GM23338 (cell line): ENCODE measurements around the gene S100P. TPM values are rescaled to one million over a fixed set of nuclear protein-coding genes. Genes with fewer than 3 reads are reported as not detected.

Experiments
- ATAC-seq: fragments of 200-7000 bp; cut with Tn5 transposase; 3 replicates; pipeline ENCODE4 v1.9.1; 2020
- DNase-seq: peaks from one replicate; pipeline ENCODE4 v3.0.0-alpha.2; 2015; ENCODE audit warnings: low spot score
- H2AFZ ChIP-seq: fragments of 200-600 bp; sonication (generic); 2 replicates; pipeline ENCODE4 v1.8.0; 2016; ENCODE audit warnings: antibody characterized with exemption, mild to moderate bottlenecking, moderate library complexity
- H3F3A ChIP-seq: fragments of 200-600 bp; sonication (generic); replicated peaks from 2 replicates; pipeline ENCODE4 v1.8.0; 2017; ENCODE audit warnings: antibody characterized with exemption, mixed run types, low read depth
- H3K27ac ChIP-seq: fragments of 200-600 bp; sonication (generic); 2 replicates; pipeline ENCODE4 v1.6.1; 2016; ENCODE audit warnings: low read depth
- H3K27me3 ChIP-seq: fragments of 200-600 bp; sonication (generic); 2 replicates; pipeline ENCODE4 v1.8.0; 2016; ENCODE audit warnings: mild to moderate bottlenecking, mixed run types, moderate library complexity; ENCODE audit not compliant: insufficient read depth
- H3K36me3 ChIP-seq: fragments of 200-600 bp; sonication (generic); 2 replicates; pipeline ENCODE4 v1.8.0; 2016; ENCODE audit warnings: mild to moderate bottlenecking; ENCODE audit not compliant: insufficient read depth
- H3K4me1 ChIP-seq: fragments of 200-600 bp; sonication (generic); 2 replicates; pipeline ENCODE4 v1.8.0; 2016; ENCODE audit warnings: mild to moderate bottlenecking, moderate library complexity; ENCODE audit not compliant: insufficient read depth
- H3K4me2 ChIP-seq: fragments of 200-600 bp; sonication (generic); 2 replicates; pipeline ENCODE4 v1.7.1; 2017; ENCODE audit warnings: mixed run types
- H3K4me3 ChIP-seq: fragments of 200-600 bp; sonication (generic); 2 replicates; pipeline ENCODE4 v1.6.1; 2016; ENCODE audit warnings: mixed run types
- H3K79me2 ChIP-seq: fragments of 200-600 bp; sonication (generic); replicated peaks from 2 replicates; pipeline ENCODE4 v1.8.0; 2017; ENCODE audit warnings: mild to moderate bottlenecking; ENCODE audit not compliant: insufficient read depth
- H3K9me2 ChIP-seq: fragments of 200-600 bp; sonication (generic); 2 replicates; pipeline ENCODE4 v1.8.0; 2017; ENCODE audit not compliant: insufficient read depth
- H4K20me1 ChIP-seq: fragments of 200-600 bp; sonication (generic); replicated peaks from 2 replicates; pipeline ENCODE4 v1.8.0; 2017; ENCODE audit warnings: mild to moderate bottlenecking; ENCODE audit not compliant: insufficient read depth
- H3K27ac Mint-ChIP-seq: 2 replicates; pipeline ENCODE4 v1.8.0; 2020; ENCODE audit warnings: inconsistent platforms, mild to moderate bottlenecking, moderate library complexity, mixed read lengths
- H3K27me3 Mint-ChIP-seq: 3 replicates; pipeline ENCODE4 v1.8.0; 2022; ENCODE audit warnings: low read depth, mild to moderate bottlenecking, moderate library complexity, mixed read lengths, inconsistent platforms; ENCODE audit not compliant: insufficient read depth, poor library complexity
- H3K36me3 Mint-ChIP-seq: 3 replicates; pipeline ENCODE4 v1.8.0; 2021; ENCODE audit warnings: low read depth, mild to moderate bottlenecking, inconsistent platforms, moderate library complexity, mixed read lengths
- H3K4me1 Mint-ChIP-seq: 3 replicates; pipeline ENCODE4 v1.8.0; 2020; ENCODE audit warnings: mild to moderate bottlenecking, inconsistent platforms, mixed read lengths
- H3K4me3 Mint-ChIP-seq: 3 replicates; pipeline ENCODE4 v1.8.0; 2021; ENCODE audit warnings: moderate library complexity, mild to moderate bottlenecking, inconsistent platforms, mixed read lengths
- H3K9me3 Mint-ChIP-seq: 3 replicates; pipeline ENCODE4 v1.8.0; 2020; ENCODE audit warnings: moderate library complexity, mild to moderate bottlenecking, inconsistent platforms, mixed read lengths
- ETS1 ChIP-seq: IDR thresholded peaks from 2 replicates; pipeline ENCODE4 v1.6.1; 2016; ENCODE audit warnings: antibody characterized with exemption
- EZH2 ChIP-seq: fragments of 200-600 bp; sonication (generic); IDR thresholded peaks from one replicate; pipeline ENCODE4 v1.8.0; 2017; ENCODE audit warnings: antibody characterized with exemption, mild to moderate bottlenecking, low read depth; ENCODE audit not compliant: unreplicated experiment
- JUNB ChIP-seq: IDR thresholded peaks from one replicate; pipeline ENCODE4 v1.6.1; 2016; ENCODE audit warnings: antibody characterized with exemption; ENCODE audit not compliant: unreplicated experiment
- NANOG ChIP-seq: IDR thresholded peaks from 2 replicates; pipeline ENCODE4 v1.6.1; 2016; ENCODE audit warnings: antibody characterized with exemption, borderline replicate concordance
- POLR2AphosphoS5 ChIP-seq: IDR thresholded peaks from 2 replicates; pipeline ENCODE4 v1.6.1; 2016; ENCODE audit warnings: antibody characterized with exemption, low read depth
- STAT1 ChIP-seq: IDR thresholded peaks from one replicate; pipeline ENCODE4 v1.6.1; 2016; ENCODE audit warnings: antibody characterized with exemption; ENCODE audit not compliant: unreplicated experiment
- ZNF114 ChIP-seq: fragments of 250-450 bp; sonication (Bioruptor Pico); IDR thresholded peaks from 2 replicates; pipeline ENCODE4 v1.5.0; 2020; ENCODE audit warnings: mild to moderate bottlenecking, moderate library complexity
- ZNF331 ChIP-seq: fragments of 250-450 bp; sonication (Bioruptor Pico); IDR thresholded peaks from 2 replicates; pipeline ENCODE4 v1.5.0; 2020; ENCODE audit warnings: low read depth, mild to moderate bottlenecking, moderate library complexity
- polyA plus RNA-seq: library from polyadenylated mRNA; unstranded; fragments of >200 nt; fragmentation: Nextera tagmentation; extraction: Ambion mirVana; gene quantifications from 2 replicates; pipeline ENCODE4 v1.2.1, GENCODE V29; 2016
- total RNA-seq: library from RNA; depleted of rRNA; stranded (reverse); fragments of >200 nt; shearing (Covaris generic); gene quantifications from 2 replicates; pipeline ENCODE4 v1.2.3, GENCODE V29; 2014

The S100P gene
- total and polyA plus RNA-seq, 2 experiments from 2014 or later = 0.32 TPM; not detected in 1

GRCh38 chr4:6695660-6696610, 2.3 kb downstream of the S100P start:
- Histone ChIP-seq H3F3A (no peaks in the 10 kb centered on the region), H4K20me1 (no peaks in the 10 kb centered on the region; the same call in 1 of the 2 replicates), H3K27me3 (no peaks in the 10 kb centered on the region), H3K36me3 (peaks cover 7% of the 10 kb centered on the region; the same call in 1 of the 2 replicates), H2AFZ (no peak overlapping the region), H3K4me2 (no peak overlapping the region), H3K79me2 (peaks cover 10% of the 10 kb centered on the region; the same call in 1 of the 2 replicates), H3K4me1 (no peaks in the 10 kb centered on the region), H3K4me3 (no peak overlapping the region), H3K27ac (0 out of 2 replicates have a peak overlapping the region, but pooled peaks have one; percentile 50), H3K9me2 (no peaks in the 10 kb centered on the region)
- TF ChIP-seq JUNB = no peak
- no peak for TF ChIP-seq EZH2
- no peak for TF ChIP-seq ETS1
- TF ChIP-seq ZNF114 (CRISPR knock-in tag) = no peak
- TF ChIP-seq NANOG = no peak
- no peak for TF ChIP-seq STAT1
- no peak for TF ChIP-seq POLR2AphosphoS5
- ATAC-seq (peak; percentile 60), DNase-seq (no peak)
- Mint-ChIP-seq H3K4me3 (no peak overlapping the region), H3K9me3 (no peaks in the 10 kb centered on the region), H3K4me1 (peaks cover 11% of the 10 kb centered on the region; the same call in 2 of the 3 replicates), H3K36me3 (peaks cover 11% of the 10 kb centered on the region; the same call in 1 of the 3 replicates), H3K27ac (peak overlapping the region; percentile 3; the same call in 1 of the 2 replicates), H3K27me3 (peaks cover 5% of the 10 kb centered on the region)

GRCh38 chr4:6696611-6697010, 2.9 kb downstream of the S100P start:
- H2AFZ ChIP-seq = no peak overlapping the region
- H3K9me2 ChIP-seq = no peaks in the 10 kb centered on the region
- peaks cover 11% of the 10 kb centered on the region; the same call in 2 of the 3 replicates for H3K4me1 Mint-ChIP-seq
- peaks cover 7% of the 10 kb centered on the region; the same call in 1 of the 2 replicates for H3K36me3 ChIP-seq
- peaks cover 10% of the 10 kb centered on the region; the same call in 1 of the 2 replicates for H3K79me2 ChIP-seq
- H3K27me3 Mint-ChIP-seq = peaks cover 5% of the 10 kb centered on the region
- H3K4me3 Mint-ChIP-seq = no peak overlapping the region
- no peaks in the 10 kb centered on the region for H3K27me3 ChIP-seq
- no peaks in the 10 kb centered on the region; the same call in 1 of the 2 replicates for H4K20me1 ChIP-seq
- no peak overlapping the region for H3K27ac ChIP-seq
- no peak overlapping the region for H3K4me2 ChIP-seq
- TF ChIP-seq STAT1 (no peak), ZNF331 (CRISPR knock-in tag) (no peak)
- ATAC-seq = no peak
- H3K4me3 ChIP-seq = no peak overlapping the region
- peaks cover 16% of the 10 kb centered on the region; the same call in 1 of the 3 replicates for H3K36me3 Mint-ChIP-seq
- no peaks in the 10 kb centered on the region for H3F3A ChIP-seq
- DNase-seq = no peak
- no peaks in the 10 kb centered on the region for H3K4me1 ChIP-seq
- peak overlapping the region; percentile 3; the same call in 1 of the 2 replicates for H3K27ac Mint-ChIP-seq
- H3K9me3 Mint-ChIP-seq = no peaks in the 10 kb centered on the region
